ENCODE measurements around the gene CTNNA1. TPM values are rescaled to one million over a fixed set of nuclear protein-coding genes. Genes with fewer than 3 reads are reported as not detected.
"Not testable (repeated sequence)": the region's sequence is repeated elsewhere in the genome, so short reads cannot be mapped to it uniquely, and the experiment has no call there.

Gene CTNNA1
- 10 to 100 TPM; 58.1 to 69.7 TPM for total RNA-seq

DNA sequence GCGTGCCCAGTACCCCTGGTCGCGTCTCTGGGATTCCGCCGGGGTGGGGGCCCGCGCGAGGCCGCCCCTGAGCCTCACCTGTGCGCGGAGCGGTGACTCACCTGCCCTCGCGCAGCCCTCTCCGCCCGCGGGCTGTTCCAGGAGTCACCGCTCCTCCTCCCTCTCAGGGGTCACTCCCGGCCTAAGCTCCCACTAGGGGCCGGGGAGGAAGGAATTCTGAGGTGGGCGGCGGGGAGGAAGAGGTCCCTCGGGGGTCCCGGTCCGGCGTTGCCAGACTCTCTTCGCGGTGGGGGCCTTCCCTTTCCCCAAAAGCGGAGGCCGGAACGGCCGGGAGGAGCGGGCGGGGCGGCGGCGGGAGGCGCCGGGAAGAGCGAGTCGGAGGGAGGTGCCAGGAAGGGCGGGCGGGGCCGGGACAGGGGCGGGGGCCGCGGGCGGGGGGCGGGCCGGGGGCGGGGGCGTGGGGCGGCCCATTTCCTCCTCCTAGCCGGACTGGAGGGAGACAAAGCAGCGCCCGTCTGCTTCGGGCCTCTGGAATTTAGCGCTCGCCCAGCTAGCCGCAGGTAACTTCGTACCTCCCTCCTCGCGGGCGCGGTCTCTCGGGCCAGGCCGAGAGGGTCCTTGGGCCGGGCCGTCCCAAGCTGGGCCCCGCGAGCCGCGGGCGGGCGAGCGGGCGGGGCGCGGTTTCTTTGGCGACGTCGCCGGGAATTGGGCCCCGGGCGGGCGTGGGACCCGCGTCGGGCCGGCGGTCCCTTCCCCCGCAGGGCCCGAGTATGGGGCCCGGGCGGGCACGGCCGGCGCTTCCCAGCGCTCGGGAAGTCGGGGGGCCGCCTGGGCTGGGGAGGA, at the start of gene CTNNA1:
CTNNA1 (plus strand) TSS at position 475 of the 843 bp plus-strand sequence. CDS start 28,500 bp downstream, outside the sequence.
- Mint-ChIP-seq H3K9me3 (peaks cover 12% of the 10 kb centered on the region), H3K36me3 (peaks cover 22% of the 10 kb centered on the region), H3K27ac (peak within 1 kb of the TSS; percentile 44), H3K27me3 (peaks cover 74% of the 10 kb centered on the region), H3K4me3 (peak within 1 kb of the TSS; percentile 80), H3K4me1 (peaks cover 26% of the 10 kb centered on the region)
- peak; percentile 63 for DNase-seq

DNA sequence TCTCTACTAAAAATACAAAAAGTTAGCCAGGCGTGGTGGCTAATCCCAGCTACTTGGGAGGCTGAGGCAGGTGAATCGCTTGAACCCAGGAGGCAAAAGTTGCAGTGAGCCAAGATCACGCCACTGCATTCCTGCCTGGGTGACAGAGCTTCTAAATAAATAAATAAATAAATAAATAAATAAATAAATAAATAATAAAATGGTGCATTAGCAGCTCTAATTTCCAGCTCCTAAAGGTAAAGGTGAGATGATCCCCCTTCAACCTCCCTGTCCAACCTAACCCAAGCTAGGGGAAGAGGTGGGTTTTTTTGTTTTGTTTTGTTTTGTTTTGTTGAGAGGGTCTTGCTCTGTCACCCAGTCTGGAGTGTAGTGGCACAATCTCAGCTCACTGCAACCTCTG, 49.4 kb upstream of the CTNNA1 start:
- not testable (repeated sequence) for H3K27ac Mint-ChIP-seq, DNase-seq, H3K36me3 Mint-ChIP-seq, H3K4me1 Mint-ChIP-seq, H3K4me3 Mint-ChIP-seq, H3K9me3 Mint-ChIP-seq
- H3K27me3 Mint-ChIP-seq, result peaks cover 92% of the 10 kb centered on the region

DNA sequence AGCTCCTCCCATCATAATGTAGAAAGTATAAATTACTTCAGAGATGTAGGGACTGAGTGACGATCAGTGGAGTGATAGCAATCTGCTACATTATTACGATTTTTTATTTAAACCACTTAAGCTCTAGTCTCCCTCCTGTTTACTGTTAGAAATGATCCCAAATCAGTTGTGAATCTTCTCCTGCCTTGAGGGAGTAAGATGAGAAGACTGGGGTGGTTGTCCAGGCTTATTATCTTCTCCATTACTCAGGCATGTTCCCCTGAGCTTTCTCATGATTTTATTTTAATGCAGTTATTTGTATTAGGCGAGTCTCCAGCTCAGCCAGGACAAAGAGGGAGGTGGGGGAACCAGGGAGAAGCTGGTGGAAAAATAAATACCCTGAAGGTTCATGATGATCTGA, 48.2 kb upstream of the CTNNA1 start:
- no peak for DNase-seq
- H3K36me3 Mint-ChIP-seq, result no peaks in the 10 kb centered on the region
- H3K4me3 Mint-ChIP-seq, result no peak overlapping the region
- no peaks in the 10 kb centered on the region for H3K9me3 Mint-ChIP-seq
- H3K27me3 Mint-ChIP-seq, result peaks cover 92% of the 10 kb centered on the region
- no peak overlapping the region for H3K27ac Mint-ChIP-seq
- no peaks in the 10 kb centered on the region for H3K4me1 Mint-ChIP-seq

- Mint-ChIP-seq H3K9me3 (no peaks in the 10 kb centered on the region), H3K36me3 (no peaks in the 10 kb centered on the region), H3K27me3 (peaks cover 92% of the 10 kb centered on the region), H3K4me3 (no peak overlapping the region), H3K4me1 (no peaks in the 10 kb centered on the region), H3K27ac (no peak overlapping the region)
- DNase-seq, result no peak
Measured at GRCh38 chr5:138705567-138705966, 47.7 kb upstream of the CTNNA1 start.

GRCh38 chr5:138706655-138707480, 46.4 kb upstream of the CTNNA1 start:
- Mint-ChIP-seq H3K4me3 (no peak overlapping the region), H3K4me1 (no peaks in the 10 kb centered on the region), H3K9me3 (no peaks in the 10 kb centered on the region), H3K36me3 (no peaks in the 10 kb centered on the region), H3K27me3 (peaks cover 92% of the 10 kb centered on the region), H3K27ac (no peak overlapping the region)
- DNase-seq, result no peak

- no peaks in the 10 kb centered on the region for H3K36me3 Mint-ChIP-seq
- no peak overlapping the region for H3K27ac Mint-ChIP-seq
- no peak overlapping the region for H3K4me3 Mint-ChIP-seq
- no peaks in the 10 kb centered on the region for H3K4me1 Mint-ChIP-seq
- H3K27me3 Mint-ChIP-seq, result peaks cover 94% of the 10 kb centered on the region
- H3K9me3 Mint-ChIP-seq, result no peaks in the 10 kb centered on the region
- no peak for DNase-seq
Measured at GRCh38 chr5:138708791-138709190, 44.4 kb upstream of the CTNNA1 start.

GRCh38 chr5:138709202-138709601, 44.0 kb upstream of the CTNNA1 start:
- no peak overlapping the region for H3K4me3 Mint-ChIP-seq
- no peaks in the 10 kb centered on the region for H3K36me3 Mint-ChIP-seq
- no peak for DNase-seq
- no peak overlapping the region for H3K27ac Mint-ChIP-seq
- H3K9me3 Mint-ChIP-seq, result no peaks in the 10 kb centered on the region
- no peaks in the 10 kb centered on the region for H3K4me1 Mint-ChIP-seq
- peaks cover 96% of the 10 kb centered on the region for H3K27me3 Mint-ChIP-seq

DNA sequence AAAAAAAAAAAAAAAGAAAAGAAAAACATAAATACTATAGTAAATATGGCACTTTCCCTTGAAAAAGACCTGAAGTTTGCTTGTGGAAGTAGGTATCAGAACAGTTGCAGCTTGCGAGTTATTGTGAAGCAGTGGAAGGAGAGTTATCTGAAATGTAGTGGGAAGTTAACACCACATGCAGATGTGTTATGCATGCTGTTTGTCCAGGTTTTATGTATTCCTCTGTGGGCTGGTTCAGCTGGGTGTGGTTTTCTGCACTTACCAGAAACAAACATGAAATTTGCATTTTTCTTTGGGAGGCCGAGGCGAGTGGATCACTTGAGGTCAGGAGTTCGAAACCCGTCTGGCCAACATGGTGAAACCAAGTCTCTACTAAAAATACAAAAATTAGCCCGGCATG, 42.1 kb upstream of the CTNNA1 start:
- no peaks in the 10 kb centered on the region for H3K9me3 Mint-ChIP-seq
- H3K27me3 Mint-ChIP-seq, result peaks cover 87% of the 10 kb centered on the region
- no peak overlapping the region for H3K27ac Mint-ChIP-seq

GRCh38 chr5:138711811-138712210, 41.4 kb upstream of the CTNNA1 start:
- Mint-ChIP-seq H3K27ac (no peak overlapping the region), H3K9me3 (no peaks in the 10 kb centered on the region), H3K27me3 (peaks cover 86% of the 10 kb centered on the region), H3K4me1 (no peaks in the 10 kb centered on the region), H3K36me3 (no peaks in the 10 kb centered on the region), H3K4me3 (no peak overlapping the region)
- DNase-seq, result no peak

More for the DNA sequence above, 42.1 kb upstream of the CTNNA1 start:
- no peak for DNase-seq
- H3K4me1 Mint-ChIP-seq, result no peaks in the 10 kb centered on the region
- no peak overlapping the region for H3K4me3 Mint-ChIP-seq
- no peaks in the 10 kb centered on the region for H3K36me3 Mint-ChIP-seq

DNA sequence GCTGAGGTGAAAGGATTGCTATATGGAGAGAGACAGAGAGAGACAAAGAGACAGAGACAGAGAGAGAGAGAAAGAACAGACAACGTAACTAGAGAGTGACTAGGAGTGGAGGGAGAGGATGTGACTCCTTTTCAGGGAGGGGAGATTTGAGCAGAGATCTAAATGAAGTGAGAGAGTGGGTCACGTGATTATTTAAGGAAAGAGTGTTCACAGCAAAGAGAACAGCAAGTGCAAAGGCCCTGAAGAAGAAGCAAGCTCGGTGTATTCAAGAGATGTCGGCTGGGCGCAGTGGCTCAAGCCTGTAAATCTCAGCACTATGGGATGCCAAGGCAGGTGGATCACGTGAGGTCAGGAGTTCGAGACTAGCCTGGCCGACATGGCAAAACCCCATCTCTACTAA, 40.9 kb upstream of the CTNNA1 start:
- no peak for DNase-seq
- no peaks in the 10 kb centered on the region for H3K4me1 Mint-ChIP-seq
- peaks cover 86% of the 10 kb centered on the region for H3K27me3 Mint-ChIP-seq
- H3K4me3 Mint-ChIP-seq, result no peak overlapping the region
- no peak overlapping the region for H3K27ac Mint-ChIP-seq
- H3K9me3 Mint-ChIP-seq, result no peaks in the 10 kb centered on the region
- no peaks in the 10 kb centered on the region for H3K36me3 Mint-ChIP-seq

GRCh38 chr5:138712791-138713190, 40.4 kb upstream of the CTNNA1 start:
- no peaks in the 10 kb centered on the region for H3K36me3 Mint-ChIP-seq
- H3K27me3 Mint-ChIP-seq, result peaks cover 86% of the 10 kb centered on the region
- H3K4me1 Mint-ChIP-seq, result no peaks in the 10 kb centered on the region
- H3K27ac Mint-ChIP-seq, result no peak overlapping the region
- no peak for DNase-seq
- no peaks in the 10 kb centered on the region for H3K9me3 Mint-ChIP-seq
- no peak overlapping the region for H3K4me3 Mint-ChIP-seq

GRCh38 chr5:138713247-138713646, 40.0 kb upstream of the CTNNA1 start:
- Mint-ChIP-seq H3K36me3 (no peaks in the 10 kb centered on the region), H3K27ac (no peak overlapping the region), H3K4me1 (no peaks in the 10 kb centered on the region), H3K27me3 (peaks cover 81% of the 10 kb centered on the region), H3K4me3 (no peak overlapping the region), H3K9me3 (no peaks in the 10 kb centered on the region)
- DNase-seq, result no peak

GRCh38 chr5:138714694-138715093, 38.5 kb upstream of the CTNNA1 start:
- Mint-ChIP-seq H3K36me3 (no peaks in the 10 kb centered on the region), H3K9me3 (no peaks in the 10 kb centered on the region), H3K4me3 (no peak overlapping the region), H3K27me3 (peaks cover 67% of the 10 kb centered on the region), H3K27ac (no peak overlapping the region), H3K4me1 (no peaks in the 10 kb centered on the region)
- DNase-seq, result no peak

GRCh38 chr5:138715931-138716432, 37.2 kb upstream of the CTNNA1 start:
- peaks cover 67% of the 10 kb centered on the region for H3K27me3 Mint-ChIP-seq
- not testable (repeated sequence) for H3K4me3 Mint-ChIP-seq, DNase-seq, H3K4me1 Mint-ChIP-seq, H3K9me3 Mint-ChIP-seq, H3K27ac Mint-ChIP-seq, H3K36me3 Mint-ChIP-seq

- Mint-ChIP-seq H3K36me3 (no peaks in the 10 kb centered on the region), H3K9me3 (no peaks in the 10 kb centered on the region), H3K27ac (no peak overlapping the region), H3K4me1 (no peaks in the 10 kb centered on the region), H3K4me3 (no peak overlapping the region), H3K27me3 (peaks cover 67% of the 10 kb centered on the region)
- DNase-seq, result no peak
Measured at GRCh38 chr5:138716456-138716924, 36.7 kb upstream of the CTNNA1 start.

Measured in activated naive CD8-positive, alpha-beta T cell treated with anti-CD3 and anti-CD28 coated beads for 36 hours (primary cell).